ENCODE measurements around the gene CYP26B1.

The CYP26B1 gene

GRCh38 chr2:72154386-72154975, 6.8 kb upstream of the CYP26B1 start:
- no peak for DNase-seq

DNA sequence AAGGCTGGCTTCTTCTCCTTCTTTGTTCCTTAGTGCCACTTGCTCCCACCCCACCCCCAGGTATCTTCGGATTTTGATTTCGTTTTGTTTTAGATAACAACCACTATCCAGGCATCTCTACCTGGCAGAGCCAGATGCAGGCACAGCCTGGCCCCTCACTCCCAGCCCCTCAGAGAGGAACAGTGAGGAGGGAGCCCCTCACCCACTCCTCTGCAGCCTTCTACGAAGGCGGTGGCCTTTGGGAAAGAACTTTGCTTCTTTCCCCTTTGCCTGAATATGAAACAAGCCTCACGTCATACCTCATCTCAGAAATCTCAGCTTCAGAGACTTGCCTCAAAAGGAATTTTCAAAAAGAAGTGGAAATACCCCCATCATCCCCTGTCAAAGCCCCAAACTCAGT, 6.3 kb upstream of the CYP26B1 start:
- no peak for DNase-seq

DNA sequence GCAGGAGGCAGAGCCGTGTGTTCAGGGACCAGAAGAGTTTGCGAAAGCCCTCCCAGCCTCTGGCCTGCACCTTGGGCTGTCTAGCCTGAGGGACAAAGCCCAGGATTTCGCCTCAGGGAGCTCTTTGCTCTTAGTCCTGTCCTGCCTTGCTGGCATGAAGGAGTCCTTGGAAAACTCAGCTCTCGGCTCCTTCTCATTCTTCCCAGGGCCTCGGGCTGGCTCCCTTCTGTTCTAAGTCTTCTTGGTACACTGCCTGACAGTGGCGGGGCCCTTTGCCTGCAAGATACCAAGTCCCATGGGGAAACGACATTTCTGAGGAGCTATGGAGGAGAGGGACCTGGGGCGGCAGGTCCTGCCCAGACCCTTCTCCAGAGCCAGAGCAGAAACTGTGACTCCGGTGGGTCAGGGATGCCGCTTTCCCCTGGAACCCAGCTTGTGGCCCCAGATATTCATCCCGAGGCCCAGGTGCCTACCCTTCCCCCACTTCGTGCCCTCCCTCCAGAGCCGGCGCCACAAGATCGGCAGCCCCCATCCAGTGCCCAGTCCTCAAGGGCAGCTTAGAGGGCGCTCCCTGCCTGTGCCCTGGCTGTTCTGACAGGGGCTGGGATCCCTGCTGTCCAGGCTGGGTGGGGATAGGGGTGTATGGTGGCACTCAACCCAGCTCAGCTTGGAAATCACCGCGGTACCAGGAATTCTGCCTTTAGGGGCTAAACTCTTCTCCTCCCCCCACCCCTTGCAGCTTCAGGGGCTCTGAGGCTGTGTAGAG, 5.5 kb upstream of the CYP26B1 start:
- no peak for DNase-seq

GRCh38 chr2:72150861-72151356, 3.2 kb upstream of the CYP26B1 start:
- no peak for DNase-seq

- DNase-seq: peak; percentile 43 to 87
Measured at GRCh38 chr2:72150157-72150860, 2.6 kb upstream of the CYP26B1 start.

GRCh38 chr2:72149556-72150156, 2.0 kb upstream of the CYP26B1 start:
- DNase-seq: no peak

GRCh38 chr2:72148837-72149555, 1.3 kb upstream of the CYP26B1 start:
- DNase-seq: no peak

- DNase-seq: no peak
Measured at GRCh38 chr2:72148003-72148836, 558 bp upstream of the CYP26B1 start.

- DNase-seq: no peak
Measured at GRCh38 chr2:72146347-72147302, 1.0 kb downstream of the CYP26B1 start.

DNA sequence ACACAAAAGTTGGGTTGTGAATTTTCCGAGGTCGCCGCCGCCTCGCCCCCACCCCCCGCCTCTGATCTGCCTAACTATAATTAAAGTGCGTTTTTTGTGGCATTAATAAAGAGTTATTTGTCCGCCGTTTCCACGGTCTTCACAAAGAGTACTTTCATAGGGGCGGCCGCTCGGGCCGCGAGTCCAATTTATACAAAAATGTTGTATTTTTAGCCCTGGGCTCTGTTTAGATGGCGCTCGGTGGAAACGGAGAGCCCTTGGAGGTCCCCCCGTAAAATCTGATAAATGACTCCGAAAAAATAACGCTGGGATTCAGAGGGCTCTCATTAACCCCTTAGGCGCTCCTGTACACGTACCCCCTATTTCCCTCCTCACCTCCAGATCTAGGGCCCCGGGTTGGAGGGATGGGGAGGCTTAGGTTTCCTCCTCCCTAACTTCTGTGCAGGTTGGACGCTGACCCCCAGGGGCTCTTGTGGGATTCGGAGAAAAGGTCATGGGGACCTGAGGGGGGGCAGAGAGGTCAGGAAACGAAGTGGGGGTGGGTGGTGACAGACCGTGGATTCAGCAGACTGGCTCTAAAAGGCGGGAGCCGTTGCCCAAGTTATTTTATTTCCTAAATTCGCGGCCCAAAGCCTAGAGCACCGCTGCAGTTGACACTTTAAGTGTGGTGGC, 1.9 kb downstream of the CYP26B1 start:
- no peak for DNase-seq

GRCh38 chr2:72145289-72145657, 2.4 kb downstream of the CYP26B1 start:
- no peak for DNase-seq

- DNase-seq: no peak
Measured at GRCh38 chr2:72144632-72145288, 2.9 kb downstream of the CYP26B1 start.

DNA sequence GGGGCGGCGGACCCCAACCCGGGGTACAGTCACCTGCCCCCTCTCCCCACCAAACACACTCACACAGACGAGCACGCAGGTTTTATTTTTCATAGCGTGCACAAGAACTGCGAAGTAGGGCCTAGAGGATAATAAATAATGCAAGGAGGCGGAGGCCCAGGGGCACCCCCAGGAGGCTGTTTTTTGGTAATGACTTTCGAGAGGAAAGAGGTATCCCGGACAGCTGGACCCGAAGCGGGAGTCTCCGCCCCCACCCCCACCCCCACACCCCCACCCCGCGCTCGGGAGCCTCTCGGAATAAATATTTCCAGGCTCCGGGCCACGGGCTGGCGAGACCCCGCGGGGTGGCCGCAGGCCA, 3.4 kb downstream of the CYP26B1 start:
- no peak for DNase-seq

GRCh38 chr2:72143441-72144273, 4.0 kb downstream of the CYP26B1 start:
- DNase-seq: no peak

DNA sequence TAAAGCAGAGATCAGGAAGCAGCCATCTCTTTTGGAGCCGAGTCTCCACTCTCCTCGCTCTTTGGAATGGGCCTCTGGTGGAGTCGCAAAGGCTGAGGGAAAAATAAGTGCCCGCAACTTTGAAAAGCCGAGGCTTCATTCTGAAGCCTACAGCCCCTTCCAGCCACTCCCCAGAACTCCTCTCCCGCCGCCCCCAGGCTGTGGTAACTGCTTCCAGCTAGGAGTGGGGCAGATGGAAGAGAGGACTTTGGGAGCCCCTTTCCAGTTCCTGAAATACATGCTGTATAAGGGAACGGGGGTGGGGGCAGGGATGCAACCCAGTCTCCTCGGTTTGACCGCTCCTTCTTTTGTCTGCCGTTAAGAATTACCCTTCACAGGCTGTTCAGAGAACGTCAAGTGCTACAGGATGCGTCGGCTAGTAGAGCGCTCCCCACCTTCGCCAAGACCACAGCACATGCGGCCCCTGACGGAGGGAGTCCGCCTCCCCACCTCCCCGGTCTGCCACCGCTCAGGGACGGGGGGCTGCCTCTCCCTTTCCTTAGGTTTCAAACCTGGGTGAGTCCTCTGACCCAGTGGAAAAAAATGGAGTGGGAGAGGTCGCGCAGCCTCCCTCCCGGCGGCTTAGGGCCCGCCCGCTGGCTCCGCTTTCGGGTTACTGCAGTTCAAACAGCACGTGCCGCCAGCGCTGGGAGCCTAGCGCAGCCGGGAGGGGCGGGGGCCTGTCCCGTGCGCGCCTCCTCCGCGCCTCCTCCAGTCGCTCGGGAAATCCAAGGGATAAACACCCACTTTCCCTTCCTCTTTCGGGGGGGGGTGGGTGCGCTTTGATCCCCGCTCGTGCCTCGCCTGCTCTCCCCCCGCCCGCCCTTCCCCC, 4.9 kb downstream of the CYP26B1 start:
- no peak for DNase-seq

DNA sequence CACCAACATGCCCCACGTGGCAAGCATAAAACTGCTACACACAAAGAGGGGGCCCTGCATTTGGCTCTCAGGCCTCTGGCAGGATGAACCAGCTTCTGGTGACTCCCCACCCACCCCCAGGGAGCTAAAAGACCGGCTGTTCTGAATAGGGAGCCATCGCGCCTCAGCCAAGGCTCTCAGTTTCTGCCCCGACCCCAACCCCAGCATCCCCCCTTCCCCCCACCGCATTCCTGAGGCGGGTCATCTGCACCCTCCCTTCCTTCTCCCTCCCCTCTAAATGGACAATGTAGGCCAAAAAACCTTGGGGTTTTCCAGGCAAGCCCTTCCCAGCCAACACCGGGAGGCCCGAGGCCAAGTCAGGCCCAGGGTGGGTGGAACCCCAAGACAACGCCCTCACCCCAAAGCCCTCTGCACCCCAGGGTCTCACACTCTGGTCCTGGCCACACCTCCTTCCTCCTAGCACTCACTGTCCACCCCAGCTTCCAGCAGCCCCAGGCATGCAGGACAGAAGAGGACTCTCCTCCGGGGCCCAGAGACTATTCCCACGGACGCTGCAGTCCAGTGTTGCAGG, 5.7 kb downstream of the CYP26B1 start:
- no peak for DNase-seq

DNA sequence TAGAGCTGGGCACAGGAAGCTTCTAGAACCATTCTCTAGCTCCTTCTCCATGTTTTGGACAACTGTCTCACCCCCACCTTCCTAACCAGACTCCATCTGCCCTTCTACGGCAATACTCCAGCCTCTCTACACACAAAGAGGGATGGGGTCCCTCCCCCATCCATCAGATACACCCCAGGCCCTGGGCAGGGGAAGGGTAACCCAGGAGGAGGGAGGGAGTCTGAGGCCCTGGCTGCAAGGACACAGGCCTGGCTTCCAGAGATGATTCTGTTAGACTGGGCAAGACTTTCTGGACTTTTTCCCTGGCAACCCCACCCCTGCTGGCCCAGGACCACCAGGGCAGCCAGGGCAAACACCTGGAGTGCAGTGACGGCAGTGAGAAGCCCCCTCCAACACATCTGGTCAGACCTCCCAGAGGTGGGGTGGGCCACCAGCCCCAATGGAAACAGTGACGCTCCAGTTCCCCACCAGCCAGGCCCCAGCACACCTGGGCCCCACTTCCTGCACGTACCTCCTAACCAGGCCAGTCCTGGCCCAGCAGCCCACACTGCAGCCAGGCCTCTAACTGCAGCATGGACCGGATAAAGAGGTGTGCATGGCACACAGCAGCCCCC, 6.5 kb downstream of the CYP26B1 start:
- no peak for DNase-seq
